Measurements from ENCODE around the gene EML3.

DNA sequence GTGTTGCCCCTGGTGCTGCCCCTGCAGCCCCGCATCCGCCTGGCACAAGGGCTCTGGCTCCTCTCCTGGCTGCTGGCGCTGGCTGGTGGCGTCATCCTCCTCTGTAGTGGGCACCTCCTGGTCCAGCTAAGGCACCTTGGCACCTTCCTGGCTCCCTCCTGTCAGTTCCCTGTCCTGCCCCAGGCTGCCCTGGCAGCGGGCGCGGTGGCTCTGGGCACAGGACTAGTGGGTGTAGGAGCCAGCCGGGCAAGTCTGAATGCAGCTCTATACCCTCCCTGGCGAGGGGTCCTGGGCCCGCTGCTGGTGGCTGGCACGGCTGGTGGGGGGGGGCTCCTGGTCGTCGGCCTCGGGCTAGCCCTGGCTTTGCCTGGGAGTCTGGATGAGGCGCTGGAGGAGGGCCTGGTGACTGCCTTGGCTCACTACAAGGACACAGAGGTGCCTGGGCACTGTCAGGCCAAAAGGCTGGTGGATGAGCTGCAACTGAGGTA lies 760 bp upstream of the EML3 start:
- TF ChIP-seq POLR2A (IDR thresholded peaks at IDR 0.05; ENCODE audit: low read depth, low read length): no peak
- TF ChIP-seq TAF1 (IDR thresholded peaks at IDR 0.05; ENCODE audit: borderline replicate concordance, low read depth, low read length): no peak

Measured in GM12892 (cell line).